Ishikawa (cell line): Measurements from ENCODE around the gene SSH2.

ENCODE experiments used
- CEBPB ChIP-seq: IDR thresholded peaks from 2 replicates; pipeline ENCODE4 v1.6.1; 2012
- EGR1 ChIP-seq: IDR thresholded peaks from 2 replicates; pipeline ENCODE4 v1.6.1; 2012
- EP300 ChIP-seq: IDR thresholded peaks from 2 replicates; pipeline ENCODE4 v1.6.1; 2012; ENCODE audit warnings: borderline replicate concordance
- RAD21 ChIP-seq: IDR thresholded peaks from 2 replicates; pipeline ENCODE4 v1.6.1; 2012; ENCODE audit warnings: low read depth
- REST ChIP-seq: IDR thresholded peaks from 2 replicates; pipeline ENCODE4 v1.6.1; 2012; ENCODE audit warnings: low read depth, mild to moderate bottlenecking
- TAF1 ChIP-seq: IDR thresholded peaks from 2 replicates; pipeline ENCODE4 v1.6.1; 2012; ENCODE audit warnings: low read depth, mild to moderate bottlenecking
- TCF12 ChIP-seq: IDR thresholded peaks from 2 replicates; pipeline ENCODE4 v1.6.1; 2012; ENCODE audit warnings: low read depth
- YY1 ChIP-seq: IDR thresholded peaks from 2 replicates; pipeline ENCODE4 v1.6.1; 2012; ENCODE audit warnings: low read depth

GRCh38 chr17:29595107-29595942 is 334.7 kb downstream of the SSH2 start:
- TF ChIP-seq YY1 (no peak), TCF12 (no peak), REST (no peak), RAD21 (no peak), EP300 (no peak), TAF1 (no peak), CEBPB (no peak), EGR1 (no peak)
